Panc1 (cell line): ENCODE data around the gene NTRK1. TPM values are rescaled to one million over a fixed set of nuclear protein-coding genes. Genes with fewer than 3 reads are reported as not detected.

Experiments used
- ATAC-seq: fragments of 200-7000 bp; cut with Tn5 transposase; 2 replicates; pipeline ENCODE4 v1.9.1; 2020; ENCODE audit warnings: mild to moderate bottlenecking, moderate library complexity
- BruUV-seq: library from RNA; stranded (reverse); fragments of 400-500 nt; replicated peaks from 2 replicates; lab custom pipeline; 2021; lab: Mats Ljungman, UMichigan
- CTCF ChIA-PET: fragments of 300-600 bp; sonication (Branson Sonifier 250); formaldehyde crosslinking; loops from one replicate; lab custom pipeline; 2022; ENCODE audit warnings: antibody characterized with exemption; lab: Charles Lee
- POLR2A ChIA-PET: fragments of 300-600 bp; sonication (Branson Sonifier 250); formaldehyde crosslinking; loops from one replicate; lab custom pipeline; 2022; ENCODE audit warnings: antibody characterized with exemption; lab: Charles Lee
- DNase-seq: peaks from one replicate; pipeline ENCODE4 v3.0.0-alpha.2; 2010; ENCODE audit warnings: low read depth, low spot score
- H3K27ac ChIP-seq: 2 replicates; pipeline ENCODE4 v1.5.1; 2011; ENCODE audit warnings: mild to moderate bottlenecking, low read length, inconsistent platforms
- H3K27me3 ChIP-seq: fragments of 200-500 bp; sonication (Bioruptor generic); 2 replicates; pipeline ENCODE4 v1.6.0; 2014; ENCODE audit warnings: low read length, inconsistent platforms; ENCODE audit not compliant: control insufficient read depth, insufficient read depth
- H3K36me3 ChIP-seq: fragments of 200-500 bp; sonication (Bioruptor generic); 2 replicates; pipeline ENCODE4 v1.5.1; 2014; ENCODE audit warnings: inconsistent platforms, mild to moderate bottlenecking, low read length, moderate library complexity; ENCODE audit not compliant: control insufficient read depth, insufficient read depth
- H3K4me1 ChIP-seq: 2 replicates; pipeline ENCODE4 v1.5.1; 2011; ENCODE audit warnings: inconsistent platforms, mild to moderate bottlenecking, low read length, moderate library complexity; ENCODE audit not compliant: control insufficient read depth, insufficient read depth
- H3K4me3 ChIP-seq, 2 experiments: 2 replicates each; pipeline ENCODE4 v1.5.1; 2011 to 2012; ENCODE audit warnings: low read depth in 2 of 2, low read length in 2 of 2, mild to moderate bottlenecking in 2 of 2, inconsistent platforms in 1 of 2, moderate library complexity in 1 of 2
- H3K9me3 ChIP-seq: fragments of 200-500 bp; sonication (Bioruptor generic); 2 replicates; pipeline ENCODE4 v1.5.1; 2014; ENCODE audit warnings: low read depth, mild to moderate bottlenecking, inconsistent platforms, low read length, moderate library complexity; ENCODE audit not compliant: control insufficient read depth, insufficient read depth
- CTCF ChIP-seq: fragments of 450-650 bp; IDR thresholded peaks from 2 replicates; pipeline ENCODE4 v1.5.1; 2017; ENCODE audit warnings: mild to moderate bottlenecking
- POLR2AphosphoS5 ChIP-seq: IDR thresholded peaks from 2 replicates; pipeline ENCODE4 v1.6.1; 2012; ENCODE audit warnings: mild to moderate bottlenecking, low read depth, low read length, moderate library complexity
- REST ChIP-seq, 2 experiments: IDR thresholded peaks; 2 replicates each; pipeline ENCODE4 v1.6.1; 2011 to 2012; ENCODE audit warnings: low read depth in 2 of 2, control low read depth in 1 of 2, low read length in 1 of 2, mild to moderate bottlenecking in 1 of 2, moderate library complexity in 1 of 2; ENCODE audit not compliant: insufficient read depth in 1 of 2
- SIN3A ChIP-seq: IDR thresholded peaks from 2 replicates; pipeline ENCODE4 v1.6.1; 2012; ENCODE audit warnings: low read depth, mild to moderate bottlenecking, low read length, moderate library complexity, borderline replicate concordance; ENCODE audit not compliant: insufficient read depth
- TCF7L2 ChIP-seq: IDR thresholded peaks from 2 replicates; pipeline ENCODE4 v1.6.1; 2011; ENCODE audit warnings: mild to moderate bottlenecking, low read depth, low read length, inconsistent platforms
- in situ Hi-C: cut with HindIII; loops from 2 replicates; pipeline ENCODE4 v1.10.0; 2016; ENCODE audit warnings: low sequenced_read_pairs, low pct_unique_long_range_greater_than_20kb
- intact Hi-C: fragments of 100-400 bp; cut with micrococcal nuclease; formaldehyde crosslinking; loops from one replicate; pipeline ENCODE4 v1.10.0; 2022; ENCODE audit not compliant: unreplicated experiment
- total RNA-seq: library from RNA; stranded (reverse); gene quantifications from one replicate; pipeline ENCODE4 v1.2.1, GENCODE V29; 2021; ENCODE audit not compliant: unreplicated experiment

The NTRK1 gene
- total RNA-seq, 1 experiment from 2014 or later, result 0.21 TPM

- in situ Hi-C loops, result no loop called here
- TF ChIP-seq REST (IDR thresholded peaks at IDR 0.05; ENCODE audit: insufficient read depth in 1 of 2, low read depth in 2 of 2, low read length in 1 of 2) (no peak), TCF7L2 (no peak), SIN3A (no peak), POLR2AphosphoS5 (no peak), CTCF (no peak)
- ChIA-PET CTCF (no interaction called here), POLR2A (no interaction called here)
- H3K36me3 ChIP-seq, result no peaks in the 10 kb centered on the region
- BruUV-seq, result no TSS peak
- intact Hi-C loops, result no loop called here
- DNase-seq (no peak), ATAC-seq (no peak)
- peaks cover 11% of the 10 kb centered on the region for H3K4me1 ChIP-seq
- H3K4me3 ChIP-seq, result no peak overlapping the region
- H3K27ac ChIP-seq, result no peak overlapping the region
- no peaks in the 10 kb centered on the region for H3K27me3 ChIP-seq
- H3K9me3 ChIP-seq, result no peaks in the 10 kb centered on the region
These were observed 45.7 kb downstream of the NTRK1 start for GRCh38 chr1:156906206-156906906.

DNA sequence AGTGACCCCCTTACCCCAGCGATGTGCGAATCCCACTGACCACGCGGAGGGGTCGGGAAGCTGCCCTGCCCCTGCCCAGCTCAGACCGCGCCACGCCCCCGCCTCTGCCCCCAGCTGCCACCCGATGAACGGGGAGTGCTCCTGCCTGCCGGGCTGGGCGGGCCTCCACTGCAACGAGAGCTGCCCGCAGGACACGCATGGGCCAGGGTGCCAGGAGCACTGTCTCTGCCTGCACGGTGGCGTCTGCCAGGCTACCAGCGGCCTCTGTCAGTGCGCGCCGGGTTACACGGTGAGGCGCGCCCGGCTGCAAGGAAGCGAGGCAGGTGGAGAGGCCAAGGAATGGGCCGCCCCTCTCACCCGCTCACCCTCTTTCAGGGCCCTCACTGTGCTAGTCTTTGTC lies 47.9 kb downstream of the NTRK1 start:
- no TSS peak for BruUV-seq
- no peaks in the 10 kb centered on the region for H3K9me3 ChIP-seq
- intact Hi-C loops (no loop called here), in situ Hi-C loops (no loop called here)
- H3K4me3 ChIP-seq, result no peak overlapping the region
- POLR2A ChIA-PET, result no interaction called here
- DNase-seq (no peak), ATAC-seq (no peak)
- CTCF ChIA-PET, result no interaction called here
- peaks cover 11% of the 10 kb centered on the region for H3K4me1 ChIP-seq
- H3K27ac ChIP-seq, result no peak overlapping the region
- no peaks in the 10 kb centered on the region for H3K27me3 ChIP-seq
- TF ChIP-seq SIN3A, result no peak
- TF ChIP-seq CTCF, result no peak
- TF ChIP-seq POLR2AphosphoS5, result no peak
- no peak for TF ChIP-seq REST (IDR thresholded peaks at IDR 0.05; ENCODE audit: insufficient read depth in 1 of 2, low read depth in 2 of 2, low read length in 1 of 2)
- TF ChIP-seq TCF7L2, result no peak
- no peaks in the 10 kb centered on the region for H3K36me3 ChIP-seq
